Vagina (tissue), 2 donors: Measurements from ENCODE around the gene FLYWCH1.

Experiments
- CTCF ChIP-seq, 3 experiments: fragments of 450-650 bp in 2 of 3; fragments of 200-600 bp in 1 of 3; sonication (generic) in 1 of 3; IDR thresholded peaks; one replicate each; pipeline ENCODE4 v1.5.1; 2017 to 2019; ENCODE audit warnings: antibody characterized with exemption in 3 of 3, mild to moderate bottlenecking in 2 of 3, moderate library complexity in 2 of 3
- POLR2AphosphoS5 ChIP-seq, 2 donors: sonication (generic); formaldehyde crosslinking; IDR thresholded peaks; one replicate each; pipeline ENCODE4 v1.9.0; 2017; ENCODE audit warnings: antibody characterized with exemption in 2 of 2, mild to moderate bottlenecking in 2 of 2, low read depth in 1 of 2; ENCODE audit not compliant: insufficient read depth in 1 of 2

- TF ChIP-seq POLR2AphosphoS5 (IDR thresholded peaks at IDR 0.05; ENCODE audit: insufficient read depth in 1 of 2, low read depth in 1 of 2) (no peak), CTCF (IDR thresholded peaks at IDR 0.05) (no peak)
Measured at GRCh38 chr16:2967721-2968161, 56.0 kb downstream of the FLYWCH1 start.
